ENCODE data around the gene ZNF700.

Gene ZNF700

GRCh38 chr19:11971041-11971440, 46.1 kb downstream of the ZNF700 start:
- Histone ChIP-seq H4K20me1 (ENCODE audit: insufficient read depth) (no peaks in the 10 kb centered on the region), H3K4me2 (no peak overlapping the region), H3K4me1 (ENCODE audit: low read depth, poor library complexity, severe bottlenecking) (no peaks in the 10 kb centered on the region), H2AFZ (ENCODE audit: low read depth) (no peak overlapping the region), H3K36me3 (ENCODE audit: insufficient read depth) (no peaks in the 10 kb centered on the region), H3K9ac (no peak overlapping the region), H3K79me2 (ENCODE audit: insufficient read depth, low read depth) (no peaks in the 10 kb centered on the region), H3K27me3 (ENCODE audit: insufficient read depth, low read depth) (no peaks in the 10 kb centered on the region), H3K4me3 (IDR thresholded peaks at IDR 0.05; ENCODE audit: insufficient read depth, low read depth, low read length) (no peak overlapping the region), H3K27ac (no peak overlapping the region)
- no peak for TF ChIP-seq CTCF (conservative IDR thresholded peaks at IDR 0.05; ENCODE audit: low read depth, low read length)

- Histone ChIP-seq H3K4me1 (ENCODE audit: low read depth, poor library complexity, severe bottlenecking) (no peaks in the 10 kb centered on the region), H2AFZ (ENCODE audit: low read depth) (no peak overlapping the region), H3K9ac (no peak overlapping the region), H4K20me1 (ENCODE audit: insufficient read depth) (no peaks in the 10 kb centered on the region), H3K4me2 (no peak overlapping the region), H3K79me2 (ENCODE audit: insufficient read depth, low read depth) (no peaks in the 10 kb centered on the region), H3K36me3 (ENCODE audit: insufficient read depth) (no peaks in the 10 kb centered on the region), H3K4me3 (IDR thresholded peaks at IDR 0.05; ENCODE audit: insufficient read depth, low read depth, low read length) (no peak overlapping the region), H3K27ac (no peak overlapping the region), H3K27me3 (ENCODE audit: insufficient read depth, low read depth) (no peaks in the 10 kb centered on the region)
- no peak for TF ChIP-seq CTCF (conservative IDR thresholded peaks at IDR 0.05; ENCODE audit: low read depth, low read length)
Measured at GRCh38 chr19:11973019-11973810, 48.3 kb downstream of the ZNF700 start.

- Histone ChIP-seq H3K4me3 (IDR thresholded peaks at IDR 0.05; ENCODE audit: insufficient read depth, low read depth, low read length) (no peak overlapping the region), H4K20me1 (ENCODE audit: insufficient read depth) (no peaks in the 10 kb centered on the region), H2AFZ (ENCODE audit: low read depth) (no peak overlapping the region), H3K27ac (no peak overlapping the region), H3K27me3 (ENCODE audit: insufficient read depth, low read depth) (no peaks in the 10 kb centered on the region), H3K79me2 (ENCODE audit: insufficient read depth, low read depth) (no peaks in the 10 kb centered on the region), H3K4me1 (ENCODE audit: low read depth, poor library complexity, severe bottlenecking) (no peaks in the 10 kb centered on the region), H3K4me2 (no peak overlapping the region), H3K9ac (no peak overlapping the region), H3K36me3 (ENCODE audit: insufficient read depth) (no peaks in the 10 kb centered on the region)
- no peak for TF ChIP-seq CTCF (conservative IDR thresholded peaks at IDR 0.05; ENCODE audit: low read depth, low read length)
Measured at GRCh38 chr19:11978492-11979100, 53.7 kb downstream of the ZNF700 start.

- Histone ChIP-seq H3K27me3 (ENCODE audit: insufficient read depth, low read depth) (no peaks in the 10 kb centered on the region), H3K9ac (no peak overlapping the region), H4K20me1 (ENCODE audit: insufficient read depth) (no peaks in the 10 kb centered on the region), H2AFZ (ENCODE audit: low read depth) (no peak overlapping the region), H3K4me2 (no peak overlapping the region), H3K4me3 (IDR thresholded peaks at IDR 0.05; ENCODE audit: insufficient read depth, low read depth, low read length) (no peak overlapping the region), H3K27ac (no peak overlapping the region), H3K36me3 (ENCODE audit: insufficient read depth) (no peaks in the 10 kb centered on the region), H3K79me2 (ENCODE audit: insufficient read depth, low read depth) (no peaks in the 10 kb centered on the region), H3K4me1 (ENCODE audit: low read depth, poor library complexity, severe bottlenecking) (no peaks in the 10 kb centered on the region)
- TF ChIP-seq CTCF (conservative IDR thresholded peaks at IDR 0.05; ENCODE audit: low read depth, low read length), result no peak
Measured at GRCh38 chr19:11979527-11979926, 54.6 kb downstream of the ZNF700 start.
